MG63 (cell line): ENCODE results near the gene UNC13B. TPM values are rescaled to one million over a fixed set of nuclear protein-coding genes. Genes with fewer than 3 reads are reported as not detected.
A peak's percentile ranks its signal among the peaks of the same experiment; 100 is the strongest.

Experiments used
- DNase-seq: peaks from one replicate; pipeline ENCODE4 v3.0.0-alpha.2; 2020
- H3K27me3 ChIP-seq: fragments of 250-450 bp; sonication (Bioruptor Pico); 2 replicates; pipeline ENCODE4 v1.5.1; 2020; ENCODE audit warnings: mild to moderate bottlenecking, moderate library complexity
- H3K36me3 ChIP-seq: fragments of 250-450 bp; sonication (Bioruptor Pico); 2 replicates; pipeline ENCODE4 v1.5.1; 2020; ENCODE audit warnings: mild to moderate bottlenecking, moderate library complexity
- H3K4me3 ChIP-seq: fragments of 250-450 bp; sonication (Bioruptor Pico); 2 replicates; pipeline ENCODE4 v1.5.1; 2020; ENCODE audit warnings: mild to moderate bottlenecking, moderate library complexity
- H3K9me3 ChIP-seq: fragments of 250-450 bp; sonication (Bioruptor Pico); 2 replicates; pipeline ENCODE4 v1.5.1; 2020; ENCODE audit warnings: mild to moderate bottlenecking, moderate library complexity
- total RNA-seq: library from RNA; depleted of rRNA; stranded (reverse); fragments of >200 nt; shearing (Covaris generic); gene quantifications from 2 replicates; pipeline ENCODE4 v1.2.3, GENCODE V29; 2014; ENCODE audit warnings: low replicate concordance; rRNA removed

The UNC13B gene
- total RNA-seq, 1 experiment from 2014 or later = 2.4 TPM

GRCh38 chr9:35453786-35454185 lies 292.0 kb downstream of the UNC13B start:
- Histone ChIP-seq H3K27me3 (peaks cover 40% of the 10 kb centered on the region), H3K4me3 (no peak overlapping the region), H3K36me3 (no peaks in the 10 kb centered on the region), H3K9me3 (no peaks in the 10 kb centered on the region)
- DNase-seq = peak; percentile 25

Other genes starting within 250 kb of the UNC13B start
- not detected in 2 replicates for gene PHF24, start 203.7 kb upstream of the UNC13B start, total RNA-seq
- 3.7 and 4.1 TPM in 2 replicates for gene DNAJB5, start 172.3 kb upstream of the UNC13B start, total RNA-seq
- 120 and 139 TPM in 2 replicates for gene VCP, start 89.4 kb upstream of the UNC13B start, total RNA-seq
- gene FANCG, start 82.1 kb upstream of the UNC13B start, total RNA-seq = 15.2 and 16.5 TPM in 2 replicates
- 7.9 and 9.0 TPM in 2 replicates for gene PIGO, start 65.4 kb upstream of the UNC13B start, total RNA-seq
- gene STOML2, start 58.9 kb upstream of the UNC13B start, total RNA-seq = 152 and 209 TPM in 2 replicates
- 0.72 and 2.0 TPM in 2 replicates for gene ATOSB, start 46.1 kb upstream of the UNC13B start, total RNA-seq